HG03457 (cell line): ENCODE data around the gene SCNM1.
"Not testable (repeated sequence)": the region's sequence is repeated elsewhere in the genome, so short reads cannot be mapped to it uniquely, and the experiment has no call there.

ENCODE experiments used
- ATAC-seq: cut with Tn5 transposase; IDR thresholded peaks from one replicate; pipeline ENCODE4 v1.9.1; 2021; ENCODE audit warnings: moderate number of reproducible peaks; ENCODE audit not compliant: unreplicated experiment

SCNM1 gene

GRCh38 chr1:151146412-151147131 lies 19.4 kb upstream of the SCNM1 start, which contains the start of gene SEMA6C:
TSS of gene SEMA6C (minus strand) at chr1:151146631. CDS start at chr1:151142621, 4,010 bp downstream.
- ATAC-seq, result peak; percentile 85

GRCh38 chr1:151147132-151147503 lies 18.8 kb upstream of the SCNM1 start:
- ATAC-seq, result no peak

DNA sequence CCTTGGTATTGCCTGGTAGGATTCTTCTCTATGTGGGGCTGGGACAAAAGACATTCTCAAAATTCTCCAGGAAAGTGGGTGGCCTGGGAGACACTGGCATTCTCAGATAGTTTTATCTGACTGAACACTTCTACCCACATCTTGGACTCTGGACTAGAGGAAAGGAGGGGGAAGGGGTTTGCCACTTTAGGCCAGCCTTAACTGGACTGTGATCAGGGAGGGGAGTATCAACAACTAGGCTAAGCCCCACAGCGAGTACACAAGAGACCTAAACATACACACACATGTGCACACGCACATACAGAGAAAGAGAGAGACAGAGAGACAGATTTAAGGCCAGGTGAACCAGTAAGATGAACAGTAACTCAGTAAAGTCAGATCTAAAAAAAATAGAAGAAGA lies 18.3 kb upstream of the SCNM1 start:
- ATAC-seq, result no peak

DNA sequence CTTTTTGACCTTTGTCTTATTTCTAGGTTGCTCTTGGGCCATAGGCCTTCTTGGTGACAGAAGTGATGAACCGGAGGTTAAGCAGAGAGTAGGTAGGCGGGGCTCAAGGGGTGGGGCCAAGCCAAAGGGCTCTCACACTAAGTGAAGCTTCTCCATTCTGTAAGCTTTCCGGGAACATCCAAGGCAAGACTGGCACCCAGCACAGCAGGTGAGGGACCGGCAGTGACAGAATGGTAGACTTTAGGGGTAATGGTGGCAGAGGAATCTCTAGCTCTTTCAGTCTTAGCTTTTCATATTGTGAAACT lies 9.5 kb upstream of the SCNM1 start, which contains the start of gene TNFAIP8L2:
TNFAIP8L2 (plus strand) TSS at position 135 of the 305 bp plus-strand sequence. CDS start 2,049 bp downstream, outside the sequence.
- ATAC-seq, result peak; percentile 42

DNA sequence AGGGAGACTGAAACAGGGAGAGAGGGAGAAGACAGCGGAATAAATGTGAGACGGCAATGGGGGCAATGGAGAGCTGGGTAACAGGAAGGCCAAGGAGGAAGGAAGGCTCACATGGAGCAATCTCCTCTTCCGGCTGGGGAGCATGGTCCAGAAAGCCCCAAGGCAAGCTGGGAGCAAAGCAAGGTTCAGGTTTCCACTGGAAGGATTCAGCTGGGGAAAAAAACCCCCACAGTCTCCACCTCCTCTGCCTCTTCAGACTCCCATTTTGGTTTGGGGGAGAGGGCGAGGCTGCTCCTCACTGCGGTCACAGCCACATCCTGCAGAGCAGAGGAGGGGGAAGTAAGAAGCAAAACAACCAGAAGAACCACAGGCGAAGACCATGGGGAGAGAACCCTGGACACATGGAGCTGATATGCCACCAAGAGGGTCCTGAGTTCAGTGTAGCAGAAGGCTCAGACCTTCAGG lies 8.8 kb upstream of the SCNM1 start:
- ATAC-seq, result no peak

GRCh38 chr1:151158326-151158725 lies 7.6 kb upstream of the SCNM1 start:
- ATAC-seq, result no peak

GRCh38 chr1:151158751-151159251 lies 7.1 kb upstream of the SCNM1 start:
- ATAC-seq, result no peak

- ATAC-seq, result no peak
Observed at GRCh38 chr1:151159373-151159772, 6.6 kb upstream of the SCNM1 start.

DNA sequence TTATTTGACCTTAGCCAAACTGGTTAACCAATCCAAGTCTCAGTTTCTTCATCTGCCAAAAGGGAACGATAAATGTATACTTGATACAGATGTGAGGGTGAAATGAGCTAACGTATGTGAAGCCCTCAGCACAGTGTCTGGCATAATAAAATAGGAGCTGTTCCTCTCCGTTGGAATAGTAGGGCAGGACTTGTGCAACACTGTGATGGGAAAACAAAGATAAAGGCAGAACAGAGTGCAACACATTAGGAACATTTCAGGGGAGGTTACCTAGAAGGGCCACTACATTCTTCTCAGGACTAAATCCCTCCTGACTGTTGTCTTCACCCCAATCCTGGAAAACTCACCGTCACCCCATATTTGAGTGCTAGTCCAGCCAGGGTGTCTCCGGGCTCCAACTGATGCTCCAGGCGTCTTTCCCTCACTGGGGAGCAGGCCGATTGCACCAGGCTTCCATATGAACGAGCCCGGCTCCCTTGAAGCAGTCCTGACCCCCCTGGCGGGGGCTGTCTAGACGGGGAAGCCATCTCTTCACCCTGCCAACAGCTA lies 1.1 kb upstream of the SCNM1 start:
- ATAC-seq, result no peak

GRCh38 chr1:151165281-151165737 lies 635 bp upstream of the SCNM1 start:
- ATAC-seq, result no peak

DNA sequence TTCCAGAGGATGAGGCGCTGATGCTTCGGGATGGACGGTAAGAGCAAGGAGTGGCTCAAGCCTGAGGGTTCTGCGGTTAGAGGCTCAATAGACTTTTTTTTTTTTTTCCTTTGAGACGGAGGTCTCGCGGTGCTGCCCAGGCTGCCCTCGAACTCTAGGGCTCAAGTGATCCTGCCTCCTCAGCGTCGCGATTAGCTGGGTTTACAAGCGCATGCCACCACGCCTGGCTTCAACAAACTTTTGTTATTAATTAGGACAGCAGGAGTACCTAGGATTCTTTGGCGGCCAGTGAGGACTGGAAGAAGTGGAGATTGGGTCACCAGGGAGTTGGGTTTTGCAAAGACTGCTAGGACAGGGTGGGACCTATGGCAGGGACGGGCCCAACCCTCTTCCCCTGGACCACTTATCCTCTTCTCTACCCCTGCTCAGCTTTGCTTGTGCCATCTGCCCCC lies 587 bp downstream of the SCNM1 start:
- ATAC-seq, result no peak

- ATAC-seq, result no peak
Observed at GRCh38 chr1:151167116-151167515, 1.2 kb downstream of the SCNM1 start.

DNA sequence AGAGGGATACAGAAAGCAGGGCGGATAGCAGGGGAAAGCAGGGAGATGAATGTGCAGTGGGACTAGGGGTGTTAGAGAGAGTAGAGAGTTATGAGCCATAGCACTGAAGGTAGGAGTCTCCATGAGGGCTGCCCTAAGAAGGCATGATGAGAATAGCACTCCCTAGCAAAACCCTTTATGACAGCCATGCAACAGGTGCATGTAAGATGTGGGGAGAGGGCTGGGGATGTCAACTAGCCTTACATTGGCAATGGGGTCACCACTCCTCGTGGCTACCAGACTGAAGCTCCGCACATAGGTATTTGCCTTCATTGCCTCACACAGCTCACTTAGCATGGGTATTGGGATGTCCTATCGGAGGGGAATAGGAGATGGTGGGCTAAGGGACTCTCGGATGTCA lies 5.2 kb downstream of the SCNM1 start:
- ATAC-seq, result no peak

DNA sequence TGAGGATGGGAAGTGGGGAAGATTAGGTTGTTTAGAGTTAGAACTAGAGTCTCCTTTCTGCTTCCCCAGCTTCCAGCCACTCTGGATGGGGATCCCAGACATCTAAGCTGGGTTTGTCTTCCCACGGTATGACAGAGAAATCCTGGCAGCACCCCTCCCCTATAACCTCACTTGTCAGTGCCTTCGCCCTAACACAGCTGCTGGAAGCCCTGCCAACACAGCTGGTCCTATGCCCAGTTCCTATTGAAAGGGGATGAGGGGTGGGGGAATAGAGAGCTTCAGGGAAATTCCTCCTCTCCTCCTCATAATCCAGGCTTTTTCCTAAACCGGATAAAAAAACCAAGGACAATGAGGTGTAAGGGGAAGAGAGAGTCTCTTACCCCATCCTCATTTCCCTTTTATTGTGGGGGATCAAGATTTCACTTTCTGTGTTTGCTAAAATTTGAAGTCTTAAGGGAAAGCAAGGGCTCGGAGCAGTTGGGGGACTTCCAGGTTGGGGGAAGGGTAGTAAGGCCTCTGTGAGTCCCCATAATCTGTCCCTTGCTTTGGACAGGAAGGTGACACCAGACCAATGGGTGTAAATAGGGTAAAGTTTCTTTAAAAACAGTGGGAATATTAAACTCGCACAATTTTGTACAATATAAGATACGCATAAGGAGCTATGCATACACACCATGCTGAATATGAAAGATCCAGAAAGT lies 9.2 kb downstream of the SCNM1 start:
- ATAC-seq, result no peak

- ATAC-seq, result no peak
Observed at GRCh38 chr1:151175863-151176262, 9.9 kb downstream of the SCNM1 start, which contains the start of gene TMOD4. TSS of gene TMOD4 (minus strand) at chr1:151175981. CDS start at chr1:151174875, 1,106 bp downstream.

GRCh38 chr1:151176514-151177045 lies 10.6 kb downstream of the SCNM1 start:
- ATAC-seq, result no peak

GRCh38 chr1:151184211-151184610 lies 18.3 kb downstream of the SCNM1 start:
- no peak for ATAC-seq

GRCh38 chr1:151187205-151187604 lies 21.3 kb downstream of the SCNM1 start:
- no peak for ATAC-seq

DNA sequence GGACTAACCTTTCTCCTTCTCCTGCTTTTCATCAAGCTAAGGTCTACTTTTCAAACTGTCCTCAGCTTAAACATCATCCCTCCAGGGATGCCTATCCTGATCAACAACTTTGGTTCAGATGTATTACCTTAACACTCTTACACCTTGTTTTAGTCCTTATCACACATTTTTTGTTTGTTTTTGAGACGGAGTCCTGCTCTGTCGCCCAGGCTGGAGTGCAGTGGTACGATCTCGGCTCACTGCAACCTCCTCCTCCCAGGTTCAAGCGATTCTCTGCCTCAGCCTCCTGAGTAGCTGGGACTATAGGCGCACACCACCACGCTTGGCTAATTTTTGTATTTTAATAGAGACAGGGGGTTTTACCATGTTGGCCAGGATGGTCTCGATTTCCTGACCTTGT lies 22.7 kb downstream of the SCNM1 start:
- ATAC-seq, result not testable (repeated sequence)

DNA sequence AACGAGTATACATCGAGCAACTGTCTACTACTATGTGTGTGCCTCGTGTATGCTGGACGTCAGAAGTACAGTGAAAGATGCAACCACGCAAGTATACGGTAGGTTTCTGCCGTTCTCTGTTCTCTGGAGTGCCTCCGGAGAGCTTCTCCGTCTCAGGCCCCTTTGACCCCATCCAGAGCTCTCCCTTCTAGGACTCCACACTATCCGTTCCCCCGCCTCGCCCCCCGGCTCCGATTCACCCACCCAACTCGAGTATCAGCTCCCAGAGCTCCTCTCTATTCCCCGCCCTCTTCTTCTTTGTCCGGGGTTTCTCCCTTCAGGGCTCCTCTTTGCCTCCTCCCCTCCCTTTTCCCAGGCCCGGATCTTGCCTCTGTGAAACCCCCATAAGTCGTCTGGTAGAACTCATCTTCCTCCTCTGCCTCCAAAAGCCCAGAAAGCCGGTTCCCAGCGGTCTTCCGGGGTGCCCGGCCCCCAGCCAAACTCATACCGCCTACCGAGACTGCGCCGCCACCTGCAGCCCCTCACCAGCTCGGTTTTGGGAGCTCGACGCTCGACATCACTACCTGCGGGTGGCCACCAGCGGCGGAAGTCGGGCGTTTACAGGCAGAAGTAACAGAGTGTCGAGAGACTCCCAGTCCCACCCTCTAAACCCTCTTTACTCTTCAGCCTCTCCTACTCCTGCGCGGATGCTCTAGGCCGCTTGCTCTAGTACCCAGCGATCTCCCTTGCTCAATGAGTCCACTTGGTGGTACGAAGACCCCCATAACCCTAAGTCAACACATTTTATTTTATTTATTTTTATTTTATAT lies 23.9 kb downstream of the SCNM1 start, which contains the start of gene VPS72:
VPS72 (minus strand) TSS at position 561 of the 809 bp plus-strand sequence; CDS start at position 485, 76 bp downstream.
- ATAC-seq, result peak; percentile 79
